Right atrium auricular region (tissue), 2 donors: ENCODE measurements around the gene NHLH2. TPM values are rescaled to one million over a fixed set of nuclear protein-coding genes. Genes with fewer than 3 reads are reported as not detected.

Source experiments
- DNase-seq: peaks from one replicate; pipeline ENCODE4 v3.0.0-alpha.2; 2019; ENCODE audit warnings: low spot score
- H3K27ac ChIP-seq, 2 donors: fragments of 200-600 bp; sonication (generic); 1 replicate in 1 of 2; 2 replicates in 1 of 2; pipeline ENCODE4 v1.5.1; 2016 to 2019
- H3K27me3 ChIP-seq, 2 donors: fragments of 200-600 bp; sonication (generic); one replicate each; pipeline versions ENCODE4 v1.5.1 to v1.6.0; 2017 to 2019
- H3K36me3 ChIP-seq: fragments of 200-600 bp; sonication (generic); one replicate; pipeline ENCODE4 v1.5.1; 2016
- H3K4me1 ChIP-seq, 2 donors: fragments of 200-600 bp; sonication (generic); one replicate each; pipeline versions ENCODE4 v1.5.1 to v1.6.0; 2017 to 2019
- H3K4me3 ChIP-seq, 2 donors: fragments of 200-600 bp; sonication (generic); 1 replicate in 1 of 2; 2 replicates in 1 of 2; pipeline ENCODE4 v1.5.1; 2017 to 2019; ENCODE audit warnings: mild to moderate bottlenecking in 1 of 2, moderate library complexity in 1 of 2
- H3K9me3 ChIP-seq, 2 donors: fragments of 200-600 bp; sonication (generic); one replicate each; pipeline ENCODE4 v1.5.1; 2019
- CTCF ChIP-seq, 2 donors: fragments of 200-600 bp; sonication (generic); IDR thresholded peaks; one replicate each; pipeline ENCODE4 v1.5.1; 2019; ENCODE audit warnings: antibody characterized with exemption in 2 of 2
- total RNA-seq, 2 donors: library from RNA; depleted of rRNA; stranded (reverse); fragments of >200 nt; gene quantifications; one replicate each; pipeline ENCODE4 v1.1.0, GENCODE V29; 2016

The NHLH2 gene
- total RNA-seq, 2 donors from 2014 or later: not detected

GRCh38 chr1:115867216-115867615 is 26.3 kb upstream of the NHLH2 start:
- H3K4me1 ChIP-seq: no peaks in the 10 kb centered on the region

DNA sequence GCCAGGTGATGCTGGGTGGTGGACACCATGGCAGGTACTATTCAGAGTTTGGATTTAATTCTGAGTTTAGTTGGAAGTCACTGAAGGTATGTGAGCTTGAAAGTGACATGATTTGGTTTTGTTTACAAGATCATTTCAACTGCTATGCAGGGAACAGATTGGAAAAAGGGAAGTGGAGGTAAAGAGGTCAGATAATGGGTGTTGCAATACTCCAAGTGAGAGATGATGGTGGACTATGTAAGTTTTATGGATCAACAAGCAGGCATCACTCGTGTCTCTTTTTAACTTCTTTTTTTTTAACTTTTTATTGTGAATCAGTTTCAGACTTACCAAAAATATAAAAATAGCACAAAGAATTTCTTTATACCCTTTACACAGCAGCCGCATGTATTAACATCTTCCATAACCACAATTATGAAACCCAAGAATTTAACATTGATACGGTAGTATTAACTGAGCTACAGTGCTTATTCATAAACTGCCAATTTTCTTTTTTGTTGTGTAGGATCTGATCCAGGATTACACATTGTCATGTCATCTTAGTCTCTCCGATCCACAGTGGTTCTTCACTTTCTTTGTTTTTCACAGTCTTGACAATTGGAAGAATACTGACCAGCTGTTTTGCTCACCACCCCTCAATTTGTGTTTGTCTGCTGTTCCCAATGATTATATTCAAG is 24.9 kb upstream of the NHLH2 start:
- DNase-seq: no peak
- no peaks in the 10 kb centered on the region for H3K36me3 ChIP-seq
- H3K9me3 ChIP-seq: no peaks in the 10 kb centered on the region
- H3K4me3 ChIP-seq: no peak overlapping the region
- no peaks in the 10 kb centered on the region for H3K27me3 ChIP-seq
- no peak overlapping the region for H3K27ac ChIP-seq
- TF ChIP-seq CTCF (IDR thresholded peaks at IDR 0.05): no peak
- no peaks in the 10 kb centered on the region for H3K4me1 ChIP-seq

More at GRCh38 chr1:115867216-115867615, 26.3 kb upstream of the NHLH2 start:
- H3K36me3 ChIP-seq: no peaks in the 10 kb centered on the region
- H3K4me3 ChIP-seq: no peak overlapping the region
- no peak overlapping the region for H3K27ac ChIP-seq
- TF ChIP-seq CTCF (IDR thresholded peaks at IDR 0.05): no peak
- no peaks in the 10 kb centered on the region for H3K9me3 ChIP-seq
- no peak for DNase-seq
- no peaks in the 10 kb centered on the region for H3K27me3 ChIP-seq

- Histone ChIP-seq H3K36me3 (no peaks in the 10 kb centered on the region), H3K27me3 (no peaks in the 10 kb centered on the region), H3K4me3 (no peak overlapping the region), H3K27ac (no peak overlapping the region), H3K4me1 (no peaks in the 10 kb centered on the region), H3K9me3 (no peaks in the 10 kb centered on the region)
- TF ChIP-seq CTCF (IDR thresholded peaks at IDR 0.05): no peak
- DNase-seq: no peak
Measured at GRCh38 chr1:115862403-115862802, 21.5 kb upstream of the NHLH2 start.

DNA sequence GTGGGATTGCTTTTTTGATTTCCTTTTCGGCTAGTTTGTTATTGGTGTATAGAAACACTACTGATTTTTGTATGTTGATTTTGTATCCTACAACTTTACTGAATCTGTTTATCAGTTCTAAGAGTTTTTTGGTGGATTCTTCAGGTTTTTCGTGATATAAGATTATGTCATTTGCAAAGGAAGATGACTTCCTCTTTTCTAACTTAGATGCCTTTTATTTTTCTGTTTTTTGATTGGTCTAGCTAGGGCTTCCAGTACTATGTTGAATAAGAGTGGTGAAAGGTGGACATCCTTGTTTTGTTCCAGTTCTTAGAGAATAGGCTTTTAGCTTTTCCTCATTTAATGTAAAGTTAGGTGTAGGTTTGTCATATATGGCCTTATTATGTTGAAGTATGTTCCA is 13.1 kb upstream of the NHLH2 start:
- no peaks in the 10 kb centered on the region for H3K27me3 ChIP-seq
- TF ChIP-seq CTCF (IDR thresholded peaks at IDR 0.05): no peak
- no peak for DNase-seq

DNA sequence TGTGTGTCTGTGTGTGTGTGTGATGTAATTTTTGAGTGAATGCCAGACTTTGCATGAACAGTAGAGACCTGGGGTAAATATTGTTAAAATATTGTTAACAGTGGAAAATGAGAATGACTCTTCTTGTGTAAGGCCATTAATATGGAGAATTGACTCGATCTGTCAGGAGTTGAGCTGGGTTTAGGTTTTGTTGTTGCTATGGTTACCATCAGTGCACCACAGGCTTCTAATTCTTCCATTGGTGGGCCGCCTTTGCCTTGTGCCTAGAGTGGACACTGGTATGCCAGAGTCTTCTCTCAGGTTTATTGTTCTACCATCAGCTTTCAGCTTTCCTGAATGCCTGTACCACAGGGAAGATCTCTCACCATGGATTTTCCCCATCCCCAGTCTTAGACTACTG is 10.0 kb upstream of the NHLH2 start:
- no peaks in the 10 kb centered on the region for H3K27me3 ChIP-seq
- no peak overlapping the region for H3K27ac ChIP-seq
- DNase-seq: no peak
- H3K4me1 ChIP-seq: no peaks in the 10 kb centered on the region
- H3K4me3 ChIP-seq: no peak overlapping the region
- no peaks in the 10 kb centered on the region for H3K36me3 ChIP-seq
- H3K9me3 ChIP-seq: peaks cover 0 to 13% of the 10 kb centered on the region in 2 donors
- TF ChIP-seq CTCF (IDR thresholded peaks at IDR 0.05): no peak

More for the DNA sequence above, 13.1 kb upstream of the NHLH2 start:
- H3K4me1 ChIP-seq: no peaks in the 10 kb centered on the region
- no peak overlapping the region for H3K4me3 ChIP-seq
- H3K27ac ChIP-seq: no peak overlapping the region
- H3K9me3 ChIP-seq: peaks cover 0 to 13% of the 10 kb centered on the region in 2 donors
- no peaks in the 10 kb centered on the region for H3K36me3 ChIP-seq

GRCh38 chr1:115847787-115848186 is 6.9 kb upstream of the NHLH2 start:
- Histone ChIP-seq H3K27me3 (no peaks in the 10 kb centered on the region), H3K36me3 (no peaks in the 10 kb centered on the region), H3K4me3 (no peak overlapping the region), H3K27ac (no peak overlapping the region), H3K9me3 (peaks cover 0 to 5% of the 10 kb centered on the region in 2 donors), H3K4me1 (no peaks in the 10 kb centered on the region)
- TF ChIP-seq CTCF (IDR thresholded peaks at IDR 0.05): no peak
- DNase-seq: no peak
